ENCODE results near the gene GALNTL6. TPM values are rescaled to one million over a fixed set of nuclear protein-coding genes. Genes with fewer than 3 reads are reported as not detected.

GALNTL6 gene
- total RNA-seq, 2 donors from 2014 or later = not detected

DNA sequence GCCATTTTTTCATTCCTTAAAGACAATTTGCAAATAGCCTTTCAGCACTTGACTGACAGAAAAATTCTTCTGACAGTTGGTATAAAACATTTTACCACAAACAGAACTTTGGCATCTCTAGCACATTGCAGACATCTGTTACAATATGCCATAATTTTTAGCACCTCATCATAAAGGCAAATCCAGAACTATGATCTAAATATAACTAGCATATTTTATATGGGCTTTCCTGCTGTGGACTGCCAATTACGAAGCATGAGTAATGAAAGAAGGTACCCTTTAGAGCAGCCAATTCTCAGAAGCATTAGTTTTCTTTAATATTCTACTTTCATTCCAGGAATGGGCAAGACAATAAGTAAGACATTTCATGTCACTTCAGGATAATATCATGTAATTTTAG, 708.0 kb downstream of the GALNTL6 start:
- Mint-ChIP-seq H3K27ac (no peak overlapping the region), H3K4me3 (no peak overlapping the region), H3K9me3 (peaks cover 0 to 2% of the 10 kb centered on the region in 2 donors), H3K4me1 (ENCODE audit: low read depth) (no peaks in the 10 kb centered on the region), H3K36me3 (ENCODE audit: insufficient read depth in 2 of 2) (no peaks in the 10 kb centered on the region), H3K27me3 (ENCODE audit: low read depth) (no peaks in the 10 kb centered on the region)
- no peak for DNase-seq
- no peak for ATAC-seq (replicated peaks in 1 of 2)

DNA sequence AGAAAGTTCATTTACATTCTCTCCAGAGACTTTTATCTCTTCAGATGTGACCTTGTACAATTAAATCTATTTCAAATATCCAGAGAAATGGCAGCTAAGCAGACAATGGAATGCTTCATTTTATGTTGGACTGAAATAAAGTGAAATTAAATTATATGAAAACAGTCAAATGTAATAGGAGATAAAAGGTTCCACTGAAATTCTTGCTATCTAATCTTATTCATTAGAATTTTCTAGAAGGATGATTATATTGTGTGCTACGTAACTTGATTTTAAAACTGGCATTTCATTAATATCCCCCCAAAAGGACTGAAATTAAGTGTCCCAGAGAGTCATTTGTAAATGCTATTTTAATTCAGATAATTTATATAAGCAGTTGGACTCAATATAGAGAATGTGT, 708.5 kb downstream of the GALNTL6 start:
- Mint-ChIP-seq H3K4me3 (no peak overlapping the region), H3K4me1 (ENCODE audit: low read depth) (no peaks in the 10 kb centered on the region), H3K27me3 (ENCODE audit: low read depth) (no peaks in the 10 kb centered on the region), H3K36me3 (ENCODE audit: insufficient read depth in 2 of 2) (no peaks in the 10 kb centered on the region), H3K9me3 (peaks cover 0 to 2% of the 10 kb centered on the region in 2 donors), H3K27ac (no peak overlapping the region)
- no peak for ATAC-seq (replicated peaks in 1 of 2)
- no peak for DNase-seq

DNA sequence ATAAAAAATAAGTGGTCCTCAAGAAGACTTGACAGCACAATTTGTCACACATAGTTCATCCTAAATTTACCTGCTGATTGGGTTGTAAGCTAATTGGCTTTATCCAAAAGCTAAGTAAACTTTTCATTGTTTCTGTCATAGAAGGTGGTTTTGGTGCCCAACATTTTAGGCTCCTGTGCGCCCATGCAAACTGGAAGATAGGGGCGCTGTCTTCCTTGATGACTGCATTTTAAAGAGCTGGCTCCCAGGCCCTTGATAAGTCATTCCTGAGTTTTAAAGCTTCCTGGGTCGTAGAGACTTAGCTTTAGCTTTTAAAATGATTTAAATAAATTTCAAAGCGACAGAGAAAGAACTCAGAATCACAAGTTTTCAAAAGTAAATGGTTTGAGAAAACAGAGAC, 730.0 kb downstream of the GALNTL6 start:
- Mint-ChIP-seq H3K36me3 (ENCODE audit: insufficient read depth in 2 of 2) (no peaks in the 10 kb centered on the region), H3K27me3 (ENCODE audit: low read depth) (no peaks in the 10 kb centered on the region), H3K27ac (no peak overlapping the region), H3K9me3 (peaks cover 0 to 2% of the 10 kb centered on the region in 2 donors), H3K4me1 (ENCODE audit: low read depth) (no peaks in the 10 kb centered on the region), H3K4me3 (no peak overlapping the region)
- no peak for ATAC-seq (replicated peaks in 1 of 2)
- no peak for DNase-seq

DNA sequence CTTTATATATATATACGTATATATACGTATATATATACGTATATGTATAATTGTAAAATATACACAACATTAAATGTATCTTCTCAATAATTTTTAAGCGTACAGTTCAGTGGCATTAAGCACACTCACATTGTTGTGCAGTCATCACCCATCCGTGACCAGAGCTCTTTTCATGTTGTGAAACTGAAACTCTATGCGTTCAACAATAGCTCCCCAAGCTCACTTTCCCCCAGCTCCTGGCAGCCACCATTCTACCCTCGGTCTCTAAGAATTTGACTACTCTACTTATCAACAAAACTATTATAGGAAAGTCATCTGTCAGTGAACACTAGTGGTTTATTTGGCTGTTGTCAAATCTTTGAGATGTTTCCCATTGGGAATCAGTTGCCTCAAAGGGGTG, 733.6 kb downstream of the GALNTL6 start:
- Mint-ChIP-seq H3K27me3 (ENCODE audit: low read depth) (no peaks in the 10 kb centered on the region), H3K4me1 (ENCODE audit: low read depth) (no peaks in the 10 kb centered on the region), H3K27ac (no peak overlapping the region), H3K36me3 (ENCODE audit: insufficient read depth in 2 of 2) (no peaks in the 10 kb centered on the region), H3K9me3 (peaks cover 0 to 2% of the 10 kb centered on the region in 2 donors), H3K4me3 (no peak overlapping the region)
- no peak for DNase-seq
- ATAC-seq (replicated peaks in 1 of 2) = no peak

DNA sequence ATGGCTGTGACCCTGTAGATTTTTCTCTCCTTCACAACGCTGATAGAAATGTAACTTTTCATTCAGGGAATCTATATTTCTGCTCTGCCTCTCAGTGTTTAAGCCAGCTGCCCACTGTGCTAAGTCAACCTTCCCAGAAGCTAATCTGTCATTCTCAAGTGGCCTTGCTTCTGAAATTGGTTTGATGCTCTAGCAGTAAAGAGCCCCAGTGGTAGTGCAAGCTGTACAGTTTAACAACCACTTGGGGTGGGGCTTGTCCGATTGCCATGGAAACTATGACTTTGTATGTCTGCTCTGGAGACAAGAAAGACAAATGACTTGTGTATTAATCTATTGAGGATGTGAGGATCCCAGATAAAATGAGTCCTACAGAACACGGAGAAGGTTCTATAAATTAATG, 734.5 kb downstream of the GALNTL6 start:
- H3K4me3 Mint-ChIP-seq = no peak overlapping the region
- no peaks in the 10 kb centered on the region for H3K4me1 Mint-ChIP-seq (ENCODE audit: low read depth)

DNA sequence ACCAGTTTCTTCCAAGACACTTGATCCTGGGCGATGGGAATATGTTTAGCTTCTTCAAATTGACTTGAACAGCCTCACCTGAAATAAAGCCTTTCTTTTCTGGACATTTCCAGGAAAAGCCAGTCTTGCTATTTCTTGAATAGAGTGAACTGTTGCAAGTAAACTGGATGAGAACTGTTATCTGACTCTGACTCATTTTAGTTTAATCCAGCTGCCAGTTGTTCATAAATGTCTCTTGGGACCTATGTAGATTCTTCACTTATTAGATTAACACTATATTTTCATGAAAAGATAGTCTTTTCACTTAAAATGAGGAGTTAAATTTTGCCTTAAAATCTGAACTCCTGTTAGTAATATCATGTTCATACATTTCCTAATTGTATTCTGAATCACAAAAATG, 740.0 kb downstream of the GALNTL6 start:
- H3K4me1 Mint-ChIP-seq (ENCODE audit: low read depth) = no peaks in the 10 kb centered on the region
- no peak overlapping the region for H3K27ac Mint-ChIP-seq
- H3K4me3 Mint-ChIP-seq = no peak overlapping the region

More for the DNA sequence above, 734.5 kb downstream of the GALNTL6 start:
- no peaks in the 10 kb centered on the region for H3K27me3 Mint-ChIP-seq (ENCODE audit: low read depth)
- no peak for ATAC-seq (replicated peaks in 1 of 2)
- peaks cover 0 to 2% of the 10 kb centered on the region in 2 donors for H3K9me3 Mint-ChIP-seq
- H3K36me3 Mint-ChIP-seq (ENCODE audit: insufficient read depth in 2 of 2) = no peaks in the 10 kb centered on the region
- no peak for DNase-seq
- H3K27ac Mint-ChIP-seq = no peak overlapping the region

DNA sequence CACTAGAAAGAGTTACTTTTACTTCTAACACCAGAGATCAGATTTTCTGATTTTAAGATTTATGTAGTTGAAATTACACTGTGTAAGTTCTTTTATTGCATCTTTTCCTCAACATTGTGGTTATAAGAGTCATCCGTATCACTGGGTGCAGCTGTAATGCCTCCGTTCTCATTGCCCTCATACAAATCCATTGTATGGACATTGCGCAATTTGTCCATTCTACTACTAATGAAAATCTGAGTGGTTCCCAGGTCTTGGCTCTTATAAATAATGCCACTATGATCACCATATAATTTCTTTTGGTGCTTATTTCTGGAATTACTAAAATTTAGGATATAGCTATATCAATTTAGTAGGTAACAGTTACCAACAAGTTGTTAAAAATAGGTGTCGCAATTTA, 741.4 kb downstream of the GALNTL6 start:
- ATAC-seq (replicated peaks in 1 of 2) (no peak), DNase-seq (no peak)
- Mint-ChIP-seq H3K27me3 (ENCODE audit: low read depth) (no peaks in the 10 kb centered on the region), H3K4me3 (no peak overlapping the region), H3K36me3 (ENCODE audit: insufficient read depth in 2 of 2) (no peaks in the 10 kb centered on the region), H3K9me3 (peaks cover 0 to 1% of the 10 kb centered on the region in 2 donors), H3K27ac (no peak overlapping the region), H3K4me1 (ENCODE audit: low read depth) (no peaks in the 10 kb centered on the region)

More for the DNA sequence above, 740.0 kb downstream of the GALNTL6 start:
- H3K36me3 Mint-ChIP-seq (ENCODE audit: insufficient read depth in 2 of 2) = no peaks in the 10 kb centered on the region
- ATAC-seq (replicated peaks in 1 of 2) (no peak), DNase-seq (no peak)
- H3K27me3 Mint-ChIP-seq (ENCODE audit: low read depth) = no peaks in the 10 kb centered on the region
- H3K9me3 Mint-ChIP-seq = peaks cover 0 to under 1% of the 10 kb centered on the region in 2 donors

DNA sequence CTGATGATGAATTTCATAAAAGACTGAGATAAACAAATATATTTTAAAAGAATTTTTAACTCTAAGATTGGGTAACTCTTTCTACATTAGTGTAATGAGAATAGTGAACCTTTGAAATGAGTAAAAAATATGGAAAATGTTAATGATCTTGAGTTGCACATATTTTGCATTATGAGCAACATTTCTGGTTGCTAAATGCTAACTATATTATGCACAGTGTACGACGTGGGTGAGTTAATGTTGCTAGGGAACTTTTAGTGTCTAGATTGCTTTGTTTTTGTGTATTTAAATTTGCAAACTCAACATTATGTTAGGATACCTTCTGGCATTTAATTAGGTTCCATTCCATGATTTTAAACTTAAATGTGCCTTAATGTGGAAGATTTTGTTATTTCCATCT, 742.5 kb downstream of the GALNTL6 start:
- DNase-seq (no peak), ATAC-seq (replicated peaks in 1 of 2) (no peak)
- no peaks in the 10 kb centered on the region for H3K4me1 Mint-ChIP-seq (ENCODE audit: low read depth)

DNA sequence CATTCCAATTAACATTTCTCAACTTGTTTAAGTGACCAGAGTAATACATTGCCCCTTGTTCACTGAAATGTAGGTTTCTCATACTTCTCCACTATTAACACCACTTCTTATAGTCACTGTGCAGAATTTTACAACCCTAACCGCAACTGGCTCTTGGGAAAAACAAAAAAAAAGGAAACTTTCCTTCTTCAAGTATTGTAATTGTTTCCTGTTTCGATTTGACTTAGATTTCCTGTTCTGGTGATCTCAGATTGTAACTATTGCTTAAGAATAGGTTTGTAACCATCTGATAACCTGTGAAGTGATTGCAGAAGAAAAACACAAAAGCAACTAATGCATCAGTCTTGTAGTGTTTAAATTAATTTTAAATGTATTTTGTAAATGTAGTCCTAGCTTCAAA, 760.7 kb downstream of the GALNTL6 start:
- Mint-ChIP-seq H3K4me1 (ENCODE audit: low read depth) (no peaks in the 10 kb centered on the region), H3K27me3 (ENCODE audit: low read depth) (no peaks in the 10 kb centered on the region)

More for the DNA sequence above, 742.5 kb downstream of the GALNTL6 start:
- H3K36me3 Mint-ChIP-seq (ENCODE audit: insufficient read depth in 2 of 2) = no peaks in the 10 kb centered on the region
- H3K27ac Mint-ChIP-seq = no peak overlapping the region
- no peaks in the 10 kb centered on the region for H3K27me3 Mint-ChIP-seq (ENCODE audit: low read depth)
- H3K4me3 Mint-ChIP-seq = no peak overlapping the region
- H3K9me3 Mint-ChIP-seq = peaks cover 0 to 1% of the 10 kb centered on the region in 2 donors

DNA sequence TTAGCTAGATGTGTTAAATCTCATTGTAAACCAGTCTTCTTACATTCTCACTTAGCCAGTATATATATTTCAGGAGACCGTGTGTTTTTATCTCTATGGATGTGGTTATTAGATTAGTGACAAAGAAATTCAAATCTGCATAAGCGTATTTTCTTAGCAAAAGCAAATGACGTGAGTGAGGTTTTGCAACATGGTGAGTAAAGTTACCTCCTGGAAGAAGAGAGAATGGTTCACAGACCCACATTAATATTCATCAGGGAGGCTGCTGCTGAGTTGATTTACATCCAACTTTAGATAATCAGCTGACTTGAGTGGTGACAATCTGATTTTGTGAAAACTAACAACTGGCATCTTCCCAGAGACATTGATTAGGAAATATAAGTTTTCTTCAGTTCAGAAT, 765.5 kb downstream of the GALNTL6 start:
- Mint-ChIP-seq H3K4me1 (ENCODE audit: low read depth) (no peaks in the 10 kb centered on the region), H3K36me3 (ENCODE audit: insufficient read depth in 2 of 2) (no peaks in the 10 kb centered on the region), H3K27me3 (ENCODE audit: low read depth) (no peaks in the 10 kb centered on the region)

More for the DNA sequence above, 760.7 kb downstream of the GALNTL6 start:
- Mint-ChIP-seq H3K9me3 (peaks cover 7 to 9% of the 10 kb centered on the region in 2 donors), H3K36me3 (ENCODE audit: insufficient read depth in 2 of 2) (peaks cover 0 to under 1% of the 10 kb centered on the region in 2 donors), H3K4me3 (no peak overlapping the region), H3K27ac (no peak overlapping the region)
- ATAC-seq (replicated peaks in 1 of 2) (no peak), DNase-seq (no peak)

DNA sequence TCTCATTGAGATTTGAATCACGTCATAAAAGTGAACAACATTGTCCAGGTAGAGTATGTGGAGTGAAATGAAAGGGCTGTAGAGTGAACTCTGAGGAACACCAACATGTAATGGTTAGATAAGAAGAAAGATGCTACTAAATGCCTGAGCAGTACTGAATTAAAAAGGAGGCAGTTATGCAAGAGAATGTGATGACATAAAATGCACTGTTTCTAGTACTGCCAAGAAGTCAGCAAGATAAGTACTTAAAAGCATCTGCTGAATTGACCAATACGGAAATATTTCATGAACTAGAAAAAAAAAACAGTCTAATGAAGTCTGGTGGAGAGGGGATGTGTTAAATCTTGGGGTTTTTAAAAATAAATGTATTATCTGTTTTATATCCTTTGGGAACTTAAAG, 771.6 kb downstream of the GALNTL6 start:
- Mint-ChIP-seq H3K27me3 (ENCODE audit: low read depth) (no peaks in the 10 kb centered on the region), H3K36me3 (ENCODE audit: insufficient read depth in 2 of 2) (no peaks in the 10 kb centered on the region), H3K4me3 (no peak overlapping the region), H3K9me3 (peaks cover 0 to 6% of the 10 kb centered on the region in 2 donors), H3K27ac (no peak overlapping the region), H3K4me1 (ENCODE audit: low read depth) (no peaks in the 10 kb centered on the region)
- no peak for DNase-seq
- no peak for ATAC-seq (replicated peaks in 1 of 2)

More for the DNA sequence above, 765.5 kb downstream of the GALNTL6 start:
- Mint-ChIP-seq H3K4me3 (no peak overlapping the region), H3K27ac (no peak overlapping the region), H3K9me3 (peaks cover 1 to 2% of the 10 kb centered on the region in 2 donors)
- no peak for DNase-seq
- no peak for ATAC-seq (replicated peaks in 1 of 2)

DNA sequence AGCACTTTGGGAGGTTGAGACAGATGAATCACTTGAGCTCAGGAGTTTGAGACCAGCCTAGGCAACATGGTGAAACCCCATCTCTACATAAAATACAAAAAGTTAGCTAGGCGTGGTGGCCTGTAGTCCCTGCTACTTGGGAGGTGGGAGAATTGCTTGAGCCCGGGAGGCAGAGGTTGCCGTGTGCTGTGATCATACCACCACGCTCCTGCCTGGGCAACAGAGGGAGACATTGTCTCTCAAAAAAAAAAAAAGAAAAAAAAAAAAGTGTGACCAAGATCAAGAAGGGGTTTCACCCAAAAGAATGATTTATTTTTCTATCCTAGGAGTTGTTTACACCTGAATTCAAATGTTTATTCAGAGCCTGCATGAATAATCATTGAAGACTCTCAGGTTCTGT, 783.0 kb downstream of the GALNTL6 start:
- H3K4me1 Mint-ChIP-seq (ENCODE audit: low read depth) = no peaks in the 10 kb centered on the region
- no peak for ATAC-seq (replicated peaks in 1 of 2)
- no peak for DNase-seq
- H3K36me3 Mint-ChIP-seq (ENCODE audit: insufficient read depth in 2 of 2) = no peaks in the 10 kb centered on the region
- no peak overlapping the region for H3K4me3 Mint-ChIP-seq
- no peaks in the 10 kb centered on the region for H3K27me3 Mint-ChIP-seq (ENCODE audit: low read depth)
- H3K27ac Mint-ChIP-seq = no peak overlapping the region
- peaks cover 0 to 7% of the 10 kb centered on the region in 2 donors for H3K9me3 Mint-ChIP-seq

DNA sequence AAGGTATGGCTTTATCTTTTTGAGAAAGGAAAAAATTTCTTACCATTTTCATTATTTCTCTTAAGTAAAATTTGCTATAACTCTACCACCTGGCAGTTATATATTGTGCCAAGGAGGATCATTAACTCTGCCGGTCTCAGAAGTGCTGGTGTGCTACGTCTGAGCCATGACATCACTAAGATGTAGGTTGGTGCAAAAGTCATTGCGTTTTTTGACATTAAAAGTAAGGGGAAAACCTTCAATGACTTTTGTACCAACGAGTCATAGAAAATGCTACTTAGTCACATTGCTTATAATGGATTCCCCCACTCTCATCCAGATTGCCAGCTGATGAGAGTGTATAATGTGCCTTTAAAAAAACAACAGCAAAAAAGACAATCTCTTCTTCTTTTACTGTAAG, 786.4 kb downstream of the GALNTL6 start:
- DNase-seq (no peak), ATAC-seq (replicated peaks in 1 of 2) (no peak)
- no peaks in the 10 kb centered on the region for H3K4me1 Mint-ChIP-seq (ENCODE audit: low read depth)
- no peaks in the 10 kb centered on the region for H3K36me3 Mint-ChIP-seq (ENCODE audit: insufficient read depth in 2 of 2)
- no peaks in the 10 kb centered on the region for H3K9me3 Mint-ChIP-seq
- H3K4me3 Mint-ChIP-seq = no peak overlapping the region
- no peak overlapping the region for H3K27ac Mint-ChIP-seq
- H3K27me3 Mint-ChIP-seq (ENCODE audit: low read depth) = no peaks in the 10 kb centered on the region

DNA sequence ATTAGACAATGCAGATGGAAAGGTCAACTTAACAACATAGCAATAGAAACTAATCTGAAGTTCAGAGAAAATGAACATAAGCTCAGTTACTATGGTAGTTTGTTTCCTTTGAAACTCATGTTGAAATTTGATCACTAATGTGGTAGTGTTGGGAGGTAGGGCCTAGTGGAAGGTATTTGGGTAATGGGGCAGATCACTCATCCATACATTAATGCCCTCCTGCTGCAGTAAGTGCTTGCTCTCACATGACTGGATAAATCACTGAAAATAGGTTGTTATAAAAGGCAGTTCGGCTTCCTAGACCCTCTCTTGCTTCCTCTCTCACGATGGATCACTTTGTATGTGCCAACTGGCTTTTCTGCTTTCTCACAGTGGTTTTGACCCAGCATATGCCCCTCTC, 788.0 kb downstream of the GALNTL6 start:
- no peaks in the 10 kb centered on the region for H3K27me3 Mint-ChIP-seq (ENCODE audit: low read depth)
- H3K9me3 Mint-ChIP-seq = no peaks in the 10 kb centered on the region
- H3K36me3 Mint-ChIP-seq (ENCODE audit: insufficient read depth in 2 of 2) = no peaks in the 10 kb centered on the region
- no peak for ATAC-seq (replicated peaks in 1 of 2)
- no peak overlapping the region for H3K27ac Mint-ChIP-seq
- H3K4me3 Mint-ChIP-seq = no peak overlapping the region
- no peaks in the 10 kb centered on the region for H3K4me1 Mint-ChIP-seq (ENCODE audit: low read depth)
- DNase-seq = no peak
